NCI-H1694 treated with DMSO at 0.1 percent for 48 hours (cell line): ENCODE measurements around the gene MCU.

ENCODE experiments used
- DNase-seq: peaks from one replicate; lab custom pipeline; 2025; lab: John Stamatoyannopoulos, UW

Gene MCU

DNA sequence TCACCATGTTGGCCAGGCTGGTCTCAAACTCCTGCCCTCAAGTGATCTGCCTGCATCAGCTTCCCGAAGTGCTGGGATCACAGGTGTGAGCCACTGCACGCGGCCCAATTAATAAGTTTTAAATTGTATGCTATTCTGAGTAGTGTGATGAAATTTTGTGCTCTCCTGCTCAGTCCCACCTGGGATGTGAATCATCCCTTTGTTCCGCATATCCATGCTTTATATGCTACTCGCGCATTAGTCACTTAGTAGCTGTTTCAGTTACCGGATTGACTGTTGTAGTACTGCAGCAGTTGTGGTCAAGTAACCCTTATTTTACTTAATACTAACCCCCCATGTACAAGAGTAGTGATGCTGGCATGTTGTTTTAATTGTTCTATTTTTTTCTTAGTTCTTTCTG lies 154.3 kb downstream of the MCU start:
- no peak for DNase-seq

DNA sequence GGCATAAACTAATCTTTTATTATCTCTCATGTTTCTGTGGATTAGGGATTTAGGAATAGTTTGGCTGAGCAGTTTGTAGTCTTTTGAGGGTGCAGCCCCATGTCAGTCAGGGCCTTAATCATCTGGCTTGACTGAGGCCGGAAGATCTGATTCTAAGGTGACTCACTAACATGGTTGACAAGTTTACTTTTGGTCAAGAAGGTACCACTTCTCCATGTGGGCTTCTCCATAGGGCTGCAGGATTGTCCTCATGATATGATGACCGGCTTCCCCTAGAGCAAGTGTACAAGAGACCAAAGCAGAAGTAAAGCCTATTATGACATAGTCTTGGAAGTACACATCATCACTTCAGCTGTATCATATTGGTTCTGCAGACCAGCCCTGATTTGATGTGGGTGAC lies 155.7 kb downstream of the MCU start:
- no peak for DNase-seq

DNA sequence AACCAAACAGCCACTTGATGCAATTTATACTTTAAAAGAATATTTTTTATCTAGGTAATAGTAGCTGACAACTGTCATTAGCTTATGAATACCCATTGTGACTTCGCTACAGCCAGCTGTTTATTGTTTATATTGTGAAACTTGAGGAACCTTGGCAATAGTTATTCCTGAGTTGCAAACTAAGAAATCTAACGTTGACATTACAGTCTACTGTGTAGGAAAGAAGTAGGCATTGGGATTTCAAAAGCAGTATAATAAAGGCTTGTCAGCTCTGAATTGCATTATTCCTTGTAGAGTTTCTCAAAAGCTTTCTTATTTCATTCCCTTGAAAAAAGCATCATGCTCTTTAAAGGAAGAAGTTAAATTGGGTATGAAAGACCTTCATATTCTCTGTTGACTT lies 158.9 kb downstream of the MCU start:
- DNase-seq = no peak

- no peak for DNase-seq
Observed at GRCh38 chr10:72851509-72851908, 159.6 kb downstream of the MCU start.

GRCh38 chr10:72852508-72852907 lies 160.6 kb downstream of the MCU start:
- no peak for DNase-seq

GRCh38 chr10:72855129-72855528 lies 163.2 kb downstream of the MCU start:
- DNase-seq = no peak

GRCh38 chr10:72855790-72856189 lies 163.8 kb downstream of the MCU start:
- DNase-seq = no peak

- DNase-seq = no peak
Observed at GRCh38 chr10:72858067-72858466, 166.1 kb downstream of the MCU start.

GRCh38 chr10:72862957-72863356 lies 171.0 kb downstream of the MCU start:
- DNase-seq = no peak

GRCh38 chr10:72875250-72876055 lies 183.5 kb downstream of the MCU start:
- DNase-seq = peak; percentile 11

- no peak for DNase-seq
Observed at GRCh38 chr10:72879245-72879644, 187.3 kb downstream of the MCU start.

DNA sequence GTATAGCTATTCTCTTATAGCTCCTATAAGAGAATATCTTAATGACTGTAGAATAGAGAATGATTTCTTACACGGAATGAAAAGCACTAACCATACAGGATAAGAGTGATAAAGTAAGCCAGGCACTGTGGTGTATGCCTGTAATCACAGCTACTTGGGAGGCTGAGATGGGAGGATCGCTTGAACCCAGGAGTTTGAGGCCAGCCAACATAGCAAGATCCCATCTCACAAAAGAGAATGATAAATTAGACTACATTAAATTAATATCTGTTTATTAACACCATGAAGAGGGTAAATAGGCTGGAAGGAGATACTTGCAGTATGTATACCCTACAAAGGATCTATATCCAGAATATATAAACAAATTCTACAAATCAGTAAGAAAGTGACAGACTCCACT lies 189.3 kb downstream of the MCU start:
- DNase-seq = no peak

- DNase-seq = no peak
Observed at GRCh38 chr10:72883861-72884260, 191.9 kb downstream of the MCU start.

- no peak for DNase-seq
Observed at GRCh38 chr10:72885953-72886352, 194.0 kb downstream of the MCU start.

GRCh38 chr10:72886621-72887020 lies 194.7 kb downstream of the MCU start:
- peak; percentile 17 for DNase-seq

DNA sequence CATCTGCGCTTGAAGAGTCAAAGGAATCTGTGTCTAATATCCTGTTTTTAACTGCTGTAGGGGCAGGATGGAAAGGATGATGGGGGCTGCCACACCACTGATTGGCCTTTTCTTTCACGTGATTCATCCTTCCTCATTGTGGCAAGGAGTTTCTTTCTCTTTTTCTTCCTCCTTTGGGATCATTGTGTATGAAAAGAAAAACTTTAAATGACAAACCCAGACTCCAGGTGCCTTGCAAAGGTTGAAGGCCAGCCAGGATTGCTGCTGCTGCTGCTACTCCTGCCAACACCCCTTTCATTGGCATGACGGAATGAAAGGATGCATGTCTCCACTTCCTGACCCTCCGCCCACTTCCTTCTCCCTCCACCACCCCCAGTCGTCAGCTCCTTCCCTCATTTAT lies 195.1 kb downstream of the MCU start:
- no peak for DNase-seq

DNA sequence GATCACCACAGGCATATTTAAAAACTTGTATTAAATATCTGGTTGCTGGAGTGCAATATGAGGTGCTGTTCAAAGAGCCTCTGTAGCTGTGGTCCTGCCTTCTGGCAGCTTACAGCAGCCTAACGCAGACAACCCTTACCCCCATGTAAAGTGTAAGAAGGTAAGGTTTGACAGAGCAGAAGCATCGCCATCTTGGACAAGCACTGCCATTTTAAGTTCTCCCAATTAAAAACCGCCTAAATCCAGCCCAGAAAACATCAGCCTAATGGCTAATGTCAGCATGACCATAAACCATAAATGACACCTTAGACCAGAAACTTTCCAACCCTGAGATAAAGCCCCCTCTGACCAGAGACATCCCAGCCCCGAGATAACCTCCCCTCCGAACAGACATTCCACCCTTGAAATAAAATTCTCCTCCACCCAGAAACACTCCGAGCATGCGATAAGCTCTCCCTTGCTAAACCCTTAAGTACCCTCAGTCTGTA lies 196.3 kb downstream of the MCU start:
- no peak for DNase-seq

DNA sequence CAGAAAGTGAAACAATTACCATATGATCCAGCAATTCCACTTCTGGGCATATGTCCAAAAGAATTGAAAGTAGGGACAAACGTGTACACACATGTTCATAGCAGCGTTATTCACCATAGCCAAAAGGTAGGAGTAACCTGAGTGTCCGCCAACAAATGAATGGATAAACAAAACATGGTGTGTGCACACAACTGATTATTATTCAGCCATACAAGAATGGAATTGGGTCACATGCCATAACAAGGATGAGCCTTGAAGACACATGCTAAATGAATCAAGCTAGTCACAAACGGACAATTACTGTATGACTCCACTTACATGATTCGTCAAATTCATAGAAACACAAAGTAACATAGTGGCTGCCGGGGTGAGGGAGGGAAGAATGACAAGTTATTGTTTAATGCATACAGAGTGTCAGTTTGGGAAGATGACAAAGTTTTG lies 197.5 kb downstream of the MCU start:
- DNase-seq = peak; percentile 86

GRCh38 chr10:72890086-72890485 lies 198.1 kb downstream of the MCU start:
- DNase-seq = no peak

DNA sequence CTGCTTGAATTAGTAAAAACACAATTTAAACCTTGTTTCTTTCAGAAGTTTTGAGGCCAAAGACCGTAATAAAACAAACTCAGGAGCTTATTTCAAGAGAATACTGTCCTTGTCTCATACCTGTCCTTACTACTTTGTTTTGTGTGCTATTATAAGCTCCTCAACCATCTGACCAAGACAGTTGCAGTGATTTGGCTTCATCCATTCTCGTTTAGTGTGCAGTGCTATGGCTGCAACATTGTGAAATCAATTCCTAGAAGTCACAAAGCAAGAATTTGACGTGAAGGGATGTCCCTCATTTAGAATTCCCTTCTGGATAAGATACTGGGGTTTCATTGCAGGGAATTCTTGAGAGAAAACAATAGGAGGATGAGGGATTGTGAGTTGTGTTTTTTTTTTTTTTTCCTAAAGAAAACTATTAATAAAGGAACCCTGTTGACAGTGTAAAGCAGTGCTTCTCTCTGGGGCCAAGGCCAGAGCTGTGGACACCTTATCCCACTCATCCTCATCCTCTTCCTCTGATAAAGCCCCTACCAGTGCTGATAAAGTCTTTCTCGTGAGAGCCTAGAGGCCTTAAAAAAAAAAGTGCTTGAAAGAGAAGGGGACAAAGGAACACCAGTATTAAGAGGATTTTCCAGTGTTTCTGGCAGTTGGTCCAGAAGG lies 201.3 kb downstream of the MCU start, which contains the start of gene OIT3:
Gene OIT3 (plus strand): TSS at position 604 of the 663 bp plus-strand sequence. CDS start 60 bp downstream, outside the sequence.
- no peak for DNase-seq

- no peak for DNase-seq
Observed at GRCh38 chr10:72895236-72895850, 203.4 kb downstream of the MCU start.

- DNase-seq = no peak
Observed at GRCh38 chr10:72898616-72899015, 206.7 kb downstream of the MCU start.

DNA sequence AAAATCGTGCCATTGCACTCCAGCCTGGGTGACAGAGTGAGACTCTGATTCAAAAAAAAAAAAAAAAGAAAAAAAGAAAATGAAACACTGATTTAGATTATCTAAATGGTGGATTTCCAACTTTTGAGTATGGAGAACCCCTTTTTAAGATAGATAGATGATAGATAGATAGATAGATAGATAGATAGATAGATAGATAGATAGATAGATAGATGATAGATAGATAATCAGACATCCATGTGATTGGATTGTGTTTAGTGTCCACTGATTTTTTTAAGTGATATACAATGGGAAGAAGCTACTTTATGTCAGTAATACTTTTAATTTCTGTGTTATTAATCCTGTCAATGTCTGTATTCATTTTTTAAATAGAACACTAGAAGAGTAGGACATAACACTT lies 207.6 kb downstream of the MCU start:
- no peak for DNase-seq
